Vagina (tissue), 2 donors: ENCODE data around the gene STIM1.
A peak's percentile ranks its signal among the peaks of the same experiment; 100 is the strongest.

Source experiments
- POLR2AphosphoS5 ChIP-seq, 2 donors: sonication (generic); formaldehyde crosslinking; IDR thresholded peaks; one replicate each; pipeline ENCODE4 v1.9.0; 2017; ENCODE audit warnings: antibody characterized with exemption in 2 of 2, mild to moderate bottlenecking in 2 of 2, low read depth in 1 of 2; ENCODE audit not compliant: insufficient read depth in 1 of 2
- TF ChIP-seq, protein P1 (sequence below), 3 experiments: fragments of 450-650 bp in 2 of 3; fragments of 200-600 bp in 1 of 3; sonication (generic) in 1 of 3; IDR thresholded peaks; one replicate each; pipeline ENCODE4 v1.5.1; 2017 to 2019; ENCODE audit warnings: antibody characterized with exemption in 3 of 3, mild to moderate bottlenecking in 2 of 3, moderate library complexity in 2 of 3

DNA sequence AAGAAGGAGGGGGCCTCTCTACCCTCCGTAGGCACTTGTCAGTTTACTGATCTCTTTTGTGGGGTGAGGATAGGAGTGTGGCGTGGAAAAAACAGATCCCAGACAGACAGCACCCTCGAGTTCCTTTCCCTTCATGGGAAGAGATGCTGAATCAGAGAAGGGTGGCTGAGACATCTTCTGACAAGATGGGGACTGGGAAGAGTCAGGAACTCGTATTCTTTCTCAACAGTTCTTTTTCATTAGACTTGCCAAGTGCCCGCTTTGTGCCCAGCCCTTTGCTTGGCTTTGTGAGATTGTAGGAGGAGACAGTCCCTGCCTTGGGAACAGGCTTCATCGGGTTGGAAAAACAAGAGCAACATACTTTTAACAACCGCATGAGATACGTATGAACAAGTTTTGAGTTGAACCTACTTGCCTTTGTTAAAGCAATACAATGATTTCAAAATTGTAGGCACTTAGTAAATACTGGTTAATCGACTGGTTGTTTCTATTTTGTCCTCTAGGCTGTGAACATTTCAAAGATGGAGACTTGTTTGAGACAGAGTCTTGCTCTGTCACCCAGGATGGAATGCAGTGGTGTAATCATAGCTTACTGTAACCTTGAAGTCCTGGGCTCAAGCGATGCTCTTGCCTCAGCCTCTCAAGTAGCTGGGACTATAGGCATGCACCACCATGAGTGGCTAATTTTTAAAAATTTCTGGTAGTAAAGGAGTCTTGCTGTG is 240.2 kb downstream of the STIM1 start:
- TF ChIP-seq, protein P1, sequence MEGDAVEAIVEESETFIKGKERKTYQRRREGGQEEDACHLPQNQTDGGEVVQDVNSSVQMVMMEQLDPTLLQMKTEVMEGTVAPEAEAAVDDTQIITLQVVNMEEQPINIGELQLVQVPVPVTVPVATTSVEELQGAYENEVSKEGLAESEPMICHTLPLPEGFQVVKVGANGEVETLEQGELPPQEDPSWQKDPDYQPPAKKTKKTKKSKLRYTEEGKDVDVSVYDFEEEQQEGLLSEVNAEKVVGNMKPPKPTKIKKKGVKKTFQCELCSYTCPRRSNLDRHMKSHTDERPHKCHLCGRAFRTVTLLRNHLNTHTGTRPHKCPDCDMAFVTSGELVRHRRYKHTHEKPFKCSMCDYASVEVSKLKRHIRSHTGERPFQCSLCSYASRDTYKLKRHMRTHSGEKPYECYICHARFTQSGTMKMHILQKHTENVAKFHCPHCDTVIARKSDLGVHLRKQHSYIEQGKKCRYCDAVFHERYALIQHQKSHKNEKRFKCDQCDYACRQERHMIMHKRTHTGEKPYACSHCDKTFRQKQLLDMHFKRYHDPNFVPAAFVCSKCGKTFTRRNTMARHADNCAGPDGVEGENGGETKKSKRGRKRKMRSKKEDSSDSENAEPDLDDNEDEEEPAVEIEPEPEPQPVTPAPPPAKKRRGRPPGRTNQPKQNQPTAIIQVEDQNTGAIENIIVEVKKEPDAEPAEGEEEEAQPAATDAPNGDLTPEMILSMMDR (IDR thresholded peaks at IDR 0.05) = no peak
- peak in 1 of 2 donors; percentile 26 for TF ChIP-seq POLR2AphosphoS5 (IDR thresholded peaks at IDR 0.05; ENCODE audit: insufficient read depth in 1 of 2, low read depth in 1 of 2)
